Measurements from ENCODE around the gene DLG2. TPM values are rescaled to one million over a fixed set of nuclear protein-coding genes. Genes with fewer than 3 reads are reported as not detected.

The DLG2 gene
- total and polyA plus RNA-seq, 9 of the 15 experiments (the other 6 are each of a cell fraction or from before 2014, with no cell fraction given): 0.52 to 1.6 (median 0.95) TPM

DNA sequence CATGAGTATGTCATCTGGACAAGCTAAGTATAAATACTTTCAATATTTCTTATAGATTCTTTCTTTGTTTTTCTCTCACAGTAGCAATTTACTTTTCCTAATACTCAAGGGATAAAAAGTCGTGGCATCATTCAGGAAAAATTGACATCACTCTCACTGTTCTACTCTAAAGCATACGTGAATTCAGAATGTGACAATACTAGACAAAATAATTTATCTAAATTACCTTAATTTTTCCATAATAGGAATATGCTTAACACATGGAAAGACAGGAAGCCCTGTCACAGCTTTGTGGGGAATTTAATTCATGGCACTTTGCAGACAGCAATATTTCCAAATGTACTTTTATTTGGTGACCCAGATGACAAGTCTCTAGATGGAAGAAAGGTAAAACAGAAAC, 394.6 kb downstream of the DLG2 start (continued):
- TF ChIP-seq, protein P1, sequence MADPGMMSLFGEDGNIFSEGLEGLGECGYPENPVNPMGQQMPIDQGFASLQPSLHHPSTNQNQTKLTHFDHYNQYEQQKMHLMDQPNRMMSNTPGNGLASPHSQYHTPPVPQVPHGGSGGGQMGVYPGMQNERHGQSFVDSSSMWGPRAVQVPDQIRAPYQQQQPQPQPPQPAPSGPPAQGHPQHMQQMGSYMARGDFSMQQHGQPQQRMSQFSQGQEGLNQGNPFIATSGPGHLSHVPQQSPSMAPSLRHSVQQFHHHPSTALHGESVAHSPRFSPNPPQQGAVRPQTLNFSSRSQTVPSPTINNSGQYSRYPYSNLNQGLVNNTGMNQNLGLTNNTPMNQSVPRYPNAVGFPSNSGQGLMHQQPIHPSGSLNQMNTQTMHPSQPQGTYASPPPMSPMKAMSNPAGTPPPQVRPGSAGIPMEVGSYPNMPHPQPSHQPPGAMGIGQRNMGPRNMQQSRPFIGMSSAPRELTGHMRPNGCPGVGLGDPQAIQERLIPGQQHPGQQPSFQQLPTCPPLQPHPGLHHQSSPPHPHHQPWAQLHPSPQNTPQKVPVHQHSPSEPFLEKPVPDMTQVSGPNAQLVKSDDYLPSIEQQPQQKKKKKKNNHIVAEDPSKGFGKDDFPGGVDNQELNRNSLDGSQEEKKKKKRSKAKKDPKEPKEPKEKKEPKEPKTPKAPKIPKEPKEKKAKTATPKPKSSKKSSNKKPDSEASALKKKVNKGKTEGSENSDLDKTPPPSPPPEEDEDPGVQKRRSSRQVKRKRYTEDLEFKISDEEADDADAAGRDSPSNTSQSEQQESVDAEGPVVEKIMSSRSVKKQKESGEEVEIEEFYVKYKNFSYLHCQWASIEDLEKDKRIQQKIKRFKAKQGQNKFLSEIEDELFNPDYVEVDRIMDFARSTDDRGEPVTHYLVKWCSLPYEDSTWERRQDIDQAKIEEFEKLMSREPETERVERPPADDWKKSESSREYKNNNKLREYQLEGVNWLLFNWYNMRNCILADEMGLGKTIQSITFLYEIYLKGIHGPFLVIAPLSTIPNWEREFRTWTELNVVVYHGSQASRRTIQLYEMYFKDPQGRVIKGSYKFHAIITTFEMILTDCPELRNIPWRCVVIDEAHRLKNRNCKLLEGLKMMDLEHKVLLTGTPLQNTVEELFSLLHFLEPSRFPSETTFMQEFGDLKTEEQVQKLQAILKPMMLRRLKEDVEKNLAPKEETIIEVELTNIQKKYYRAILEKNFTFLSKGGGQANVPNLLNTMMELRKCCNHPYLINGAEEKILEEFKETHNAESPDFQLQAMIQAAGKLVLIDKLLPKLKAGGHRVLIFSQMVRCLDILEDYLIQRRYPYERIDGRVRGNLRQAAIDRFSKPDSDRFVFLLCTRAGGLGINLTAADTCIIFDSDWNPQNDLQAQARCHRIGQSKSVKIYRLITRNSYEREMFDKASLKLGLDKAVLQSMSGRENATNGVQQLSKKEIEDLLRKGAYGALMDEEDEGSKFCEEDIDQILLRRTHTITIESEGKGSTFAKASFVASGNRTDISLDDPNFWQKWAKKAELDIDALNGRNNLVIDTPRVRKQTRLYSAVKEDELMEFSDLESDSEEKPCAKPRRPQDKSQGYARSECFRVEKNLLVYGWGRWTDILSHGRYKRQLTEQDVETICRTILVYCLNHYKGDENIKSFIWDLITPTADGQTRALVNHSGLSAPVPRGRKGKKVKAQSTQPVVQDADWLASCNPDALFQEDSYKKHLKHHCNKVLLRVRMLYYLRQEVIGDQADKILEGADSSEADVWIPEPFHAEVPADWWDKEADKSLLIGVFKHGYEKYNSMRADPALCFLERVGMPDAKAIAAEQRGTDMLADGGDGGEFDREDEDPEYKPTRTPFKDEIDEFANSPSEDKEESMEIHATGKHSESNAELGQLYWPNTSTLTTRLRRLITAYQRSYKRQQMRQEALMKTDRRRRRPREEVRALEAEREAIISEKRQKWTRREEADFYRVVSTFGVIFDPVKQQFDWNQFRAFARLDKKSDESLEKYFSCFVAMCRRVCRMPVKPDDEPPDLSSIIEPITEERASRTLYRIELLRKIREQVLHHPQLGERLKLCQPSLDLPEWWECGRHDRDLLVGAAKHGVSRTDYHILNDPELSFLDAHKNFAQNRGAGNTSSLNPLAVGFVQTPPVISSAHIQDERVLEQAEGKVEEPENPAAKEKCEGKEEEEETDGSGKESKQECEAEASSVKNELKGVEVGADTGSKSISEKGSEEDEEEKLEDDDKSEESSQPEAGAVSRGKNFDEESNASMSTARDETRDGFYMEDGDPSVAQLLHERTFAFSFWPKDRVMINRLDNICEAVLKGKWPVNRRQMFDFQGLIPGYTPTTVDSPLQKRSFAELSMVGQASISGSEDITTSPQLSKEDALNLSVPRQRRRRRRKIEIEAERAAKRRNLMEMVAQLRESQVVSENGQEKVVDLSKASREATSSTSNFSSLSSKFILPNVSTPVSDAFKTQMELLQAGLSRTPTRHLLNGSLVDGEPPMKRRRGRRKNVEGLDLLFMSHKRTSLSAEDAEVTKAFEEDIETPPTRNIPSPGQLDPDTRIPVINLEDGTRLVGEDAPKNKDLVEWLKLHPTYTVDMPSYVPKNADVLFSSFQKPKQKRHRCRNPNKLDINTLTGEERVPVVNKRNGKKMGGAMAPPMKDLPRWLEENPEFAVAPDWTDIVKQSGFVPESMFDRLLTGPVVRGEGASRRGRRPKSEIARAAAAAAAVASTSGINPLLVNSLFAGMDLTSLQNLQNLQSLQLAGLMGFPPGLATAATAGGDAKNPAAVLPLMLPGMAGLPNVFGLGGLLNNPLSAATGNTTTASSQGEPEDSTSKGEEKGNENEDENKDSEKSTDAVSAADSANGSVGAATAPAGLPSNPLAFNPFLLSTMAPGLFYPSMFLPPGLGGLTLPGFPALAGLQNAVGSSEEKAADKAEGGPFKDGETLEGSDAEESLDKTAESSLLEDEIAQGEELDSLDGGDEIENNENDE (IDR thresholded peaks at IDR 0.05; ENCODE audit: low read depth, low read length): no peak
- TF ChIP-seq ZBED1 (IDR thresholded peaks at IDR 0.05): no peak

Measured in K562 (cell line).